GM19035 (cell line): ENCODE results near the gene LRRFIP1.

Experiments
- ATAC-seq: cut with Tn5 transposase; IDR thresholded peaks from one replicate; pipeline ENCODE4 v1.9.1; 2021; ENCODE audit not compliant: unreplicated experiment

The LRRFIP1 gene

DNA sequence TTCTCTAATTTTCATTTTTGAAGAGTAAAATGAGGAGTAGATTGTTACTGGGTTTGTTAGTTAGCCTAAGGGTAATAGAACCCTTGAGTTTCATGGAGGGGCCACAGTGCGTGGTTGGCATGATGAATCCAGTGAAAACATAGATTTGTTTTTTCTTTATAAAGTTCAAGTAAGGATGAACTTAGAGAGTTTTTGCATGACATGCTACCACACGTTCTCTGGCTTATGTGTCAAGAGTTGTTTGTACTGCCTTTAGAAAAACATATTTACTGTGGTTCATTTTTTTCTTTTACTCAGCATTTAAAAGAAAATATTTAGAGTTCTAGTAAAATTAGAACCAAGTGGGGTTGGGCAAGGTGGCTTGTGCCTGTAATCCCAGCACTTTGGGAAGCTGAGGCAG, 193.0 kb downstream of the LRRFIP1 start:
- no peak for ATAC-seq

DNA sequence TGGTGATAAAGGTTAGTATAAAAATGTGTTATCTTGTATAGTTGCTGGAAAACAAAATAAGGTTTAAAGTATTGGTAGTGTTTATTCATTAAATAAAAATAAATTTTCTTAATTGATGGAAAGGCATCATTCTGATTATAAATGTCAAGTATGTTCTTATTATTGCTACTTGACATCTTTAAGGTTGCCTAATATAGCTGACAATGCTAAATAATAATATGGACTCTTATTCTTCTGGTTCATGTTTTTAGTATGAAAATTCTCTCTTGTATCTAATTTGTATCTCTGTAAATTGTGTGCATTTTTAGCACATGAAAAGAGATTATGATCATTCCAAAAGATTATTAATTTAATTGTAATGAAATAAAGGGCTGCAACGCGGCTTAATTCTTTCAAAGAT, 196.2 kb downstream of the LRRFIP1 start:
- no peak for ATAC-seq

DNA sequence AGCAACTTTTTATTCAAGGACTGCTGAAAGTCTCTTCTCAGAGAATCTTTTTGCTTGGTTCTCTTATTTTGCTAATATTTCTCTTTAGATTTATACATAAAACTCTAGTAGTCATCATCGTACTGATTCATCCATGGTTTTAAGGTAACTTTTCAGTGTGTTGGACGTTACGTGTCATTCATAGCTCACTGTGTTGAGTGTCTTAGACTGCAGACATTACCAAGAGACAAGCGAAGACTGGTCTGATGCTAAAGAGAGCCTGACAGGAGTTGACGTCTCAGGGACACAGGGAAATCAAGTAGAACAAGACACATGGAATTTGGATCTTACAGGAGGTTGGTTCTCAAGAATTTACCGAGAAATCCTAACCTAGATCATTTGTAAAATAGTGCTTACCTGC, 196.7 kb downstream of the LRRFIP1 start:
- no peak for ATAC-seq

DNA sequence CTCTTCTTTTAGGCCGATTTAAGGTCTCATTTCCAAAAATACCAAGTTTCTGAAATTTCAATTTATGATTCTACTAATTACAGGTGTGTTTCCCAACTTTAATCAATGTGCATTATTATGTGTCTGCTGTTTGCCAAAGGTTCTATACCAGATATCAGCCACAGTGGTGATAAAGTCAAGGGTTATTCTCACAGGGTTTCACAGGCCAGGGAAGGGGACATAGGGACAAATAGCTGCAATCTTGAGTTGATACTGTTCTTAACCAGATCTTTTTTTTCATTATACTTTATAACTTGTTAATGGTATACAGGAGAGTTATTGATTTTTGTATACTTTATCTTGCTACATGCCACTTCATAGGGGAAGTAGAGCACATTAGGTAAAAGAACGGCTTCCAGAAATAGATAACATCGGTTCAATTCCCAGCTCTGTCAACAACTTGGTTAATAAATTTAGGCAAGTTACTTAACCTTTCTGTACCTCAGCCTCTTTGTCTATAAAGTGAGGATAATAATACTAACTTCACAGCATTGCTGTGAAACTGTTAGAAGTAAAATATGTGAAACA, 200.1 kb downstream of the LRRFIP1 start:
- no peak for ATAC-seq
